ENCODE measurements around the gene SNX13.

SNX13 gene

GRCh38 chr7:17939606-17940301 is 540 bp downstream of the SNX13 start:
- peak; percentile 58 for ATAC-seq (replicated peaks)
- peaks cover 27 to 42% of the 10 kb centered on the region in 2 donors for H3K4me1 Mint-ChIP-seq (ENCODE audit: low read depth in 2 of 2)
- peak overlapping the region; percentile 99 for H3K27ac Mint-ChIP-seq
- DNase-seq: peak; percentile 37 to 52 (median 38)
- peak overlapping the region; percentile 98 to 99 for H3K4me3 Mint-ChIP-seq
- no peaks in the 10 kb centered on the region for H3K27me3 Mint-ChIP-seq
- H3K36me3 Mint-ChIP-seq (ENCODE audit: insufficient read depth): peaks cover 16% of the 10 kb centered on the region
- H3K9me3 Mint-ChIP-seq: no peaks in the 10 kb centered on the region

DNA sequence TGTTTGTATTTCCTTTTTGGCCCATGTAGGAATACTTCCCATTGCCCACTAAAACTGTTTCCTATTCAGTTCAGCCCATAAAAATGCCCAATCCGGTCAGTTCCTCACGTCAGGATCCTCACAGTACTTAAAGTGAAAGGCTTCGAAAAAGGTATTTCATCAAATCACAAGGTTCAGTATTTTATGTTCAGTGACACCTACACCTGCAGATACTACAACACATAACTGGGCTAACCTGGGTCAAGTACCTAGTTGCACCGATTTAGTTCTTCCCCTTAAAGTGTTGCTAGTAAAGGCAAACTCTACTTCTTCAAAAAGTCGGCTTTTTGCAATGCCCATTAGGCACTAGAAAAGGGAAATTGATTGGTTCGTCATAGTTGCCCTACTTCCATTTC is 1.1 kb downstream of the SNX13 start:
- Mint-ChIP-seq H3K4me3 (peak overlapping the region; percentile 98 to 99), H3K36me3 (ENCODE audit: insufficient read depth) (peaks cover 18% of the 10 kb centered on the region), H3K4me1 (ENCODE audit: low read depth in 2 of 2) (peaks cover 31 to 48% of the 10 kb centered on the region in 2 donors), H3K9me3 (no peaks in the 10 kb centered on the region), H3K27ac (peak overlapping the region; percentile 99), H3K27me3 (no peaks in the 10 kb centered on the region)
- DNase-seq (no peak), ATAC-seq (replicated peaks) (no peak)

DNA sequence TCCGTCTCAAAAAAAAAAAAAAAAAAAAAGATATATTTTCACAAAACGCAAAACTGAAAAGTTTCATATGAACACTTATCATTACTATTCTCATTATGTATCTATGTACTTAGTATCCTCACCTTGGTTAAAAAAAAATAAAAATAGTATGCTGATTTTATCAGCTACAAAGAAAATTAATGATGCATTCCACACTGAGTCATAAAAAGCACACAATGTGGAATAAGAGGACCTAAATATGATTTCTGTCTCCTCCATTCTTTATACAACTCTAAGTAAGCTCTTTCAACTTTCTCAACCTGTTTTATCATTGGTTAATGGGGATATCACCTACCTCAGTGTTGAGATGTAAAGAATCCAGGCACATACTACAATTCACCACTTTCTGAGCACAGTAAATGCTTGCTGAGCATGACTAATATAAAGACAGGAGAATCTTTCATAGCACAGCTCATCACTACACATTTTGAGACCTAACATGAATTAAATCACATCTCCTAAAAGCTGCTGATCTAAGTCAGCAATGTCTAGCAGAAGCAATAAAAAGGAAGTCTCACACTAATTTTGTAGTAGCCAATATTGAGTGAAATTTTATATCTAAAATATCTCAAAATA is 2.7 kb downstream of the SNX13 start:
- Mint-ChIP-seq H3K27me3 (no peaks in the 10 kb centered on the region), H3K4me3 (peak overlapping the region; percentile 98 to 99), H3K4me1 (ENCODE audit: low read depth in 2 of 2) (peaks cover 42 to 59% of the 10 kb centered on the region in 2 donors), H3K27ac (peak overlapping the region; percentile 62 to 74), H3K9me3 (no peaks in the 10 kb centered on the region), H3K36me3 (ENCODE audit: insufficient read depth) (peaks cover 18% of the 10 kb centered on the region)
- DNase-seq (no peak), ATAC-seq (replicated peaks) (no peak)

- peak overlapping the region in 1 of 2 donors; percentile 57 for H3K4me3 Mint-ChIP-seq
- peaks cover 18% of the 10 kb centered on the region for H3K36me3 Mint-ChIP-seq (ENCODE audit: insufficient read depth)
- H3K9me3 Mint-ChIP-seq: no peaks in the 10 kb centered on the region
- peaks cover 42 to 63% of the 10 kb centered on the region in 2 donors for H3K4me1 Mint-ChIP-seq (ENCODE audit: low read depth in 2 of 2)
- ATAC-seq (replicated peaks) (no peak), DNase-seq (no peak)
- H3K27me3 Mint-ChIP-seq: no peaks in the 10 kb centered on the region
- peak overlapping the region in 1 of 2 donors; percentile 46 for H3K27ac Mint-ChIP-seq
These were observed 4.0 kb downstream of the SNX13 start for GRCh38 chr7:17936321-17936720.

GRCh38 chr7:17934612-17935240 is 5.6 kb downstream of the SNX13 start:
- DNase-seq: no peak
- ATAC-seq (replicated peaks): no peak
- Mint-ChIP-seq H3K9me3 (no peaks in the 10 kb centered on the region), H3K36me3 (ENCODE audit: insufficient read depth) (peaks cover 10% of the 10 kb centered on the region), H3K4me1 (ENCODE audit: low read depth in 2 of 2) (peaks cover 48 to 67% of the 10 kb centered on the region in 2 donors), H3K27ac (no peak overlapping the region), H3K4me3 (peak overlapping the region in 1 of 2 donors; percentile 17), H3K27me3 (no peaks in the 10 kb centered on the region)

DNA sequence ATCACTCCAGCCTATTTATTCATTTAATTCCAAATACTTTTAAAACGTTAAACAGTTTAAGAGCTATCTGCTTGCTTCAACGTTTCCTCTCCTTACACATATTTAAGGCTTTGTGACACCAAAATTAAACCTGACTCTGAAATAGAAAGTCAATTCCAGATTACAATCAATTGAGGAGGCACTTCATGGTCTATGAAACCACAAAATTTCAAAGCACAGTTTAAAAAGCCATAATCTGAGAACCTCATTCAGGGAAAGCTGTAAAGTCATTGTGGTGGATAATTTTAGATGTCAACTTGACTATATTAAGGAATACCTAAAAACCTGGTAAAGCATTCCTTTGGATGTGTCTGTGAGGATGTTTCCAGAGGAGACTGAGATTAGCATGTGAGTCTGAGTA is 6.2 kb downstream of the SNX13 start:
- Mint-ChIP-seq H3K36me3 (ENCODE audit: insufficient read depth) (peaks cover 6% of the 10 kb centered on the region), H3K4me1 (ENCODE audit: low read depth in 2 of 2) (peaks cover 44 to 64% of the 10 kb centered on the region in 2 donors), H3K27ac (no peak overlapping the region), H3K9me3 (no peaks in the 10 kb centered on the region), H3K4me3 (peak overlapping the region; percentile 17 to 37), H3K27me3 (no peaks in the 10 kb centered on the region)
- DNase-seq: no peak
- ATAC-seq (replicated peaks): peak; percentile 22

- no peak for ATAC-seq (replicated peaks)
- no peaks in the 10 kb centered on the region for H3K9me3 Mint-ChIP-seq
- no peak overlapping the region for H3K4me3 Mint-ChIP-seq
- peaks cover 4% of the 10 kb centered on the region for H3K36me3 Mint-ChIP-seq (ENCODE audit: insufficient read depth)
- no peak for DNase-seq
- H3K27me3 Mint-ChIP-seq: no peaks in the 10 kb centered on the region
- peaks cover 42 to 63% of the 10 kb centered on the region in 2 donors for H3K4me1 Mint-ChIP-seq (ENCODE audit: low read depth in 2 of 2)
- no peak overlapping the region for H3K27ac Mint-ChIP-seq
These were observed 7.5 kb downstream of the SNX13 start for GRCh38 chr7:17932770-17933169.

GRCh38 chr7:17931069-17931468 is 9.2 kb downstream of the SNX13 start:
- Mint-ChIP-seq H3K27me3 (no peaks in the 10 kb centered on the region), H3K9me3 (no peaks in the 10 kb centered on the region), H3K27ac (no peak overlapping the region), H3K4me3 (no peak overlapping the region), H3K36me3 (ENCODE audit: insufficient read depth) (peaks cover 2% of the 10 kb centered on the region), H3K4me1 (ENCODE audit: low read depth in 2 of 2) (peaks cover 42 to 58% of the 10 kb centered on the region in 2 donors)
- no peak for DNase-seq
- no peak for ATAC-seq (replicated peaks)

DNA sequence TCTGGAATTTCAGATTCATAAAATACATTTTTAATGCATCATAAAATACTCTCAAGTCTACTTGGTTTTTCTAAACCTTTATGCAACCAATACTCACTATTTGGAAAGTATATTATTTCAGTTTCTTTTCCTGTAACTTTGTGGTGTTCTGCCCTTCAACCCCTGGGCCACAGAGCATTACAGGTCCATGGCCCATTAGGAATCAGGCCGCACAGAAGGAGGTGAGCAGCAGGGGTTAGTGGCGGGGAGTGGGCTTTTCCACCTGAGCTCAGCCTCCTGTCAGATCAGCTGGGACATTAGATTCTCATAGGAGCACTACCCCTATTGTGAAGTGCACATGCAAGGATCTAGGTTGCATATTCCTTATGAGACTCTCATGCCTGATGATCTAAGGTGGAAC is 9.7 kb downstream of the SNX13 start:
- H3K4me1 Mint-ChIP-seq (ENCODE audit: low read depth in 2 of 2): peaks cover 43 to 63% of the 10 kb centered on the region in 2 donors
- H3K36me3 Mint-ChIP-seq (ENCODE audit: insufficient read depth): peaks cover 2% of the 10 kb centered on the region
- H3K27me3 Mint-ChIP-seq: no peaks in the 10 kb centered on the region
- no peak for DNase-seq
- no peak overlapping the region for H3K27ac Mint-ChIP-seq
- no peaks in the 10 kb centered on the region for H3K9me3 Mint-ChIP-seq
- no peak overlapping the region for H3K4me3 Mint-ChIP-seq
- ATAC-seq (replicated peaks): no peak

DNA sequence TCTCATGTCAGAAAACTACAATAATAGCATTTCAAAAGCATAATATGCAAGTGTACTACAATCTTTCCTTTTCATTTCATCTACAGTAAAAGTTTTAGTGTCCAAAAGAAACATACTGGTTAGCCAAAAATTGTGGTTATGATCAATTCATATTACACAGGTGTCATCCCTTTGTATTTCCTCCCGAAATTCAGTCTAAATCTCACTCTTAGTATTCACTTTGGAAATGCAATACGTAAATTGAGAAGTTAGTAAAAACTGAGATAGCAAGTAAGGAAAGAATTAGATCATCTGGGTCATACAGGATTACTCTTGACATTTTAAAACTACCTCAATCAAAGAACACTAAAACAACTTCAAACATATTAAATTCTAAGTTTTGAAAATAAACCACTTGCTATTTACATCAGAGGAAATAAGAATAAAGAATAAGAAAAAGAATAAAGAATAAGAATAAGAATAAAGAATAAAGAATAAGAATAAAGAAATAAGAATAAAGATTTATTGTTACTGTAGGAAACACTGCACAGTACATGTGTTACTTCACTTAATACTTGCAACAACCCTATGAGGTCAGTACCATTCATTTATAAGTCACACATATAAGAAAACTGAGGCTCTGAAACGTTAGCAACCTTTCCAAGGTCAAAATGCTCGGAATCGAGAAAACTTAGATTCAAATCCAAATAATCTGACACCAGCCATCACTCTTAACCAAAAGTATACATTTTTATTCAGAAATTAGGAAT is 10.5 kb downstream of the SNX13 start:
- Mint-ChIP-seq H3K4me3 (no peak overlapping the region), H3K27ac (no peak overlapping the region), H3K27me3 (no peaks in the 10 kb centered on the region), H3K36me3 (ENCODE audit: insufficient read depth) (peaks cover 2% of the 10 kb centered on the region), H3K4me1 (ENCODE audit: low read depth in 2 of 2) (peaks cover 42 to 66% of the 10 kb centered on the region in 2 donors), H3K9me3 (no peaks in the 10 kb centered on the region)
- ATAC-seq (replicated peaks): no peak
- no peak for DNase-seq

DNA sequence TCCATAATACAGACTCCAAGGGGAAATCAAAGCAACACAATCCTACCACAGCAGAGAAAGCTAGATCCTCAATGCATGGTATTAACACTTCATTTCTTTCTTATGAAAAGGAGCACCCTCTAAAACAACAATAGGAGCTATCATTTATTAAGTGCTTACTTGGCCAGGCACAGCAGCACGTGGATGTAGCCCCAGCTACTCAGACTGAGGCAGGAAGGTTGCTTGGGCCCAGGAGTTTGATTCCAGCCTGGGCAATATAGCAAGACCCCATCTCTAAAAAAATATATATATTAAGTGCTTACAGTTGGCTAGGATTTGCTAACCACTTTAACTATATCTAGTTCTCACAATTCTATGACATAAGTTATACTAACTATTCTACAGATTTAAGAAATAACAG is 12.2 kb downstream of the SNX13 start:
- peaks cover 32 to 55% of the 10 kb centered on the region in 2 donors for H3K4me1 Mint-ChIP-seq (ENCODE audit: low read depth in 2 of 2)
- DNase-seq: no peak

GRCh38 chr7:17921857-17922416 is 18.4 kb downstream of the SNX13 start:
- Mint-ChIP-seq H3K4me1 (ENCODE audit: low read depth in 2 of 2) (peaks cover 24 to 40% of the 10 kb centered on the region in 2 donors), H3K9me3 (peaks cover 0 to 2% of the 10 kb centered on the region in 2 donors), H3K27ac (no peak overlapping the region), H3K27me3 (no peaks in the 10 kb centered on the region), H3K36me3 (ENCODE audit: insufficient read depth) (peaks cover 4% of the 10 kb centered on the region), H3K4me3 (peak overlapping the region in 1 of 2 donors; percentile 1)
- DNase-seq: no peak
- ATAC-seq (replicated peaks): no peak

More for the DNA sequence above, 12.2 kb downstream of the SNX13 start:
- H3K27me3 Mint-ChIP-seq: no peaks in the 10 kb centered on the region
- no peak overlapping the region for H3K27ac Mint-ChIP-seq
- H3K4me3 Mint-ChIP-seq: no peak overlapping the region
- H3K36me3 Mint-ChIP-seq (ENCODE audit: insufficient read depth): peaks cover 4% of the 10 kb centered on the region
- no peak for ATAC-seq (replicated peaks)
- H3K9me3 Mint-ChIP-seq: no peaks in the 10 kb centered on the region

- peaks cover 28 to 29% of the 10 kb centered on the region in 2 donors for H3K4me1 Mint-ChIP-seq (ENCODE audit: low read depth in 2 of 2)
- no peak overlapping the region for H3K4me3 Mint-ChIP-seq
- H3K27me3 Mint-ChIP-seq: no peaks in the 10 kb centered on the region
- peaks cover 0 to 2% of the 10 kb centered on the region in 2 donors for H3K9me3 Mint-ChIP-seq
- no peak for ATAC-seq (replicated peaks)
- no peaks in the 10 kb centered on the region for H3K36me3 Mint-ChIP-seq (ENCODE audit: insufficient read depth)
- DNase-seq: no peak
- H3K27ac Mint-ChIP-seq: no peak overlapping the region
These were observed 22.5 kb downstream of the SNX13 start for GRCh38 chr7:17917842-17918241.

All from effector memory CD8-positive, alpha-beta T cell (primary cell).